ENCODE results near the gene RPS6KA6.

DNA sequence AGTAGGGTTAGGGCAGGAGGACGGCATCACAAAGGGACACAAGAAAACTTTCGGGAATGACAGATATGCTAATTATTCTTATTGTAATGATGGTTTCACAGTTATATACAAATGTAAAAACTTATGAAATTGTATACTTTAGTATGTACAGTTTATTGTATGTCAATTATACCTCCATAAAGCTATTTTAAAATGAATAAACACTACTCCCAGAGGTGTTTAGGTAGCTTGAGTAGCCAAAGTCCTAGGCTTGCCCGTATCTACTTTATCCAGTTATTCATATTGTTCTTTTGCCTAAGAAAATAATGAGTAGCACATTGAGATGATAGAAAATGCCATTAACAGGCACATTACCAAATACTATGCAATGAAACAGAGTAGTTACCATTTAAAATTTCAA is 43.0 kb downstream of the RPS6KA6 start:
- TF ChIP-seq, protein P1, sequence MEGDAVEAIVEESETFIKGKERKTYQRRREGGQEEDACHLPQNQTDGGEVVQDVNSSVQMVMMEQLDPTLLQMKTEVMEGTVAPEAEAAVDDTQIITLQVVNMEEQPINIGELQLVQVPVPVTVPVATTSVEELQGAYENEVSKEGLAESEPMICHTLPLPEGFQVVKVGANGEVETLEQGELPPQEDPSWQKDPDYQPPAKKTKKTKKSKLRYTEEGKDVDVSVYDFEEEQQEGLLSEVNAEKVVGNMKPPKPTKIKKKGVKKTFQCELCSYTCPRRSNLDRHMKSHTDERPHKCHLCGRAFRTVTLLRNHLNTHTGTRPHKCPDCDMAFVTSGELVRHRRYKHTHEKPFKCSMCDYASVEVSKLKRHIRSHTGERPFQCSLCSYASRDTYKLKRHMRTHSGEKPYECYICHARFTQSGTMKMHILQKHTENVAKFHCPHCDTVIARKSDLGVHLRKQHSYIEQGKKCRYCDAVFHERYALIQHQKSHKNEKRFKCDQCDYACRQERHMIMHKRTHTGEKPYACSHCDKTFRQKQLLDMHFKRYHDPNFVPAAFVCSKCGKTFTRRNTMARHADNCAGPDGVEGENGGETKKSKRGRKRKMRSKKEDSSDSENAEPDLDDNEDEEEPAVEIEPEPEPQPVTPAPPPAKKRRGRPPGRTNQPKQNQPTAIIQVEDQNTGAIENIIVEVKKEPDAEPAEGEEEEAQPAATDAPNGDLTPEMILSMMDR (IDR thresholded peaks at IDR 0.05), result no peak
- no peak for TF ChIP-seq POLR2A (IDR thresholded peaks at IDR 0.05)
